ENCODE measurements around the gene TMUB2.

Gene TMUB2

GRCh38 chr17:44197980-44198720 is 11.4 kb downstream of the TMUB2 start:
- peak overlapping the region; percentile 63 for H3K4me3 ChIP-seq (ENCODE audit: low read depth, low read length)
- DNase-seq (ENCODE audit: low read depth), result no peak
- TF ChIP-seq, protein P1, sequence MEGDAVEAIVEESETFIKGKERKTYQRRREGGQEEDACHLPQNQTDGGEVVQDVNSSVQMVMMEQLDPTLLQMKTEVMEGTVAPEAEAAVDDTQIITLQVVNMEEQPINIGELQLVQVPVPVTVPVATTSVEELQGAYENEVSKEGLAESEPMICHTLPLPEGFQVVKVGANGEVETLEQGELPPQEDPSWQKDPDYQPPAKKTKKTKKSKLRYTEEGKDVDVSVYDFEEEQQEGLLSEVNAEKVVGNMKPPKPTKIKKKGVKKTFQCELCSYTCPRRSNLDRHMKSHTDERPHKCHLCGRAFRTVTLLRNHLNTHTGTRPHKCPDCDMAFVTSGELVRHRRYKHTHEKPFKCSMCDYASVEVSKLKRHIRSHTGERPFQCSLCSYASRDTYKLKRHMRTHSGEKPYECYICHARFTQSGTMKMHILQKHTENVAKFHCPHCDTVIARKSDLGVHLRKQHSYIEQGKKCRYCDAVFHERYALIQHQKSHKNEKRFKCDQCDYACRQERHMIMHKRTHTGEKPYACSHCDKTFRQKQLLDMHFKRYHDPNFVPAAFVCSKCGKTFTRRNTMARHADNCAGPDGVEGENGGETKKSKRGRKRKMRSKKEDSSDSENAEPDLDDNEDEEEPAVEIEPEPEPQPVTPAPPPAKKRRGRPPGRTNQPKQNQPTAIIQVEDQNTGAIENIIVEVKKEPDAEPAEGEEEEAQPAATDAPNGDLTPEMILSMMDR (IDR thresholded peaks at IDR 0.05; ENCODE audit: control insufficient read depth, extremely low read depth, insufficient read depth), result no peak

DNA sequence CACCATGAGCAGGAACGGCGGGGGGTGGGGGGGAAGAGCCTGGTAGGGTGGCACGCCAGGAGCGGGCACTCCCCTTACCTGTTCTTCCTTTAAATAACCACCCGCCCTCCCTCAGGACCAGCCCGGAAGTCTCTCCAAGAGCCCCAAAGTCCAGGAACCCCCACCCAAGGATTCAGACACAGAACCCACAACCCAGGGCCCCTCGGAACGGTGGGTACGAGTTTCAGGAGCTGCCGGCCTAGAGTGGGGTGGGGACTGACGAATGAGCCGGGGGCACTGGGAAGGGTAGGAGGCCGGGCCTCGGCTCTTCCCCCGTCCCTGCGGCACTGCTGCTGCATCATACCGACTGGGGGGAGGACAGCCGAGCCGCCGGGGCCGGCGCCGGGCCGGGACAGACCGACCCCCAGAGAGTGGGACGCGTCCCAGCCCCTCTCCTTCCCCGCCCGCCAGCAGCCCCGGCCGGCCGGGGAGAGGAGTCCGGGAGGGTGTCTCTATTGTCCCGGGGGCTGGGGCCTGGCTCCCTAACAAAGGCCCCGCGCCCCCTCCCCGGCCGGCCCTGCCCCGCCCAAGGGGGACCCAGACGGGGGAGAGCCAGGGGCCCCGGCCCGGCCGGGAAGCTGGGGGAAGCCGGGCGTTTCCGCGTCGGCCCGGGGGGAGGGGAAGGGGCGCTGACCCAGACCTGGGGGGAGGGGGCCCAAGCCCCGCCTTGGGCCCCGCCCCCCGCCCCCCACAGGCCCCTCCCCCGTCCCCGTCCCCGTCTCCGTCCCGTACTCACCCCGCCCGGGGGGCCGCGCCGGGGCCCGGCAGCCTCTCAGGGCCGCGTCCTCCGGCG is 12.2 kb downstream of the TMUB2 start:
- TF ChIP-seq, protein P1 (IDR thresholded peaks at IDR 0.05; ENCODE audit: control insufficient read depth, extremely low read depth, insufficient read depth), result no peak
- no peak for DNase-seq (ENCODE audit: low read depth)
- peak overlapping the region; percentile 63 for H3K4me3 ChIP-seq (ENCODE audit: low read depth, low read length)

DNA sequence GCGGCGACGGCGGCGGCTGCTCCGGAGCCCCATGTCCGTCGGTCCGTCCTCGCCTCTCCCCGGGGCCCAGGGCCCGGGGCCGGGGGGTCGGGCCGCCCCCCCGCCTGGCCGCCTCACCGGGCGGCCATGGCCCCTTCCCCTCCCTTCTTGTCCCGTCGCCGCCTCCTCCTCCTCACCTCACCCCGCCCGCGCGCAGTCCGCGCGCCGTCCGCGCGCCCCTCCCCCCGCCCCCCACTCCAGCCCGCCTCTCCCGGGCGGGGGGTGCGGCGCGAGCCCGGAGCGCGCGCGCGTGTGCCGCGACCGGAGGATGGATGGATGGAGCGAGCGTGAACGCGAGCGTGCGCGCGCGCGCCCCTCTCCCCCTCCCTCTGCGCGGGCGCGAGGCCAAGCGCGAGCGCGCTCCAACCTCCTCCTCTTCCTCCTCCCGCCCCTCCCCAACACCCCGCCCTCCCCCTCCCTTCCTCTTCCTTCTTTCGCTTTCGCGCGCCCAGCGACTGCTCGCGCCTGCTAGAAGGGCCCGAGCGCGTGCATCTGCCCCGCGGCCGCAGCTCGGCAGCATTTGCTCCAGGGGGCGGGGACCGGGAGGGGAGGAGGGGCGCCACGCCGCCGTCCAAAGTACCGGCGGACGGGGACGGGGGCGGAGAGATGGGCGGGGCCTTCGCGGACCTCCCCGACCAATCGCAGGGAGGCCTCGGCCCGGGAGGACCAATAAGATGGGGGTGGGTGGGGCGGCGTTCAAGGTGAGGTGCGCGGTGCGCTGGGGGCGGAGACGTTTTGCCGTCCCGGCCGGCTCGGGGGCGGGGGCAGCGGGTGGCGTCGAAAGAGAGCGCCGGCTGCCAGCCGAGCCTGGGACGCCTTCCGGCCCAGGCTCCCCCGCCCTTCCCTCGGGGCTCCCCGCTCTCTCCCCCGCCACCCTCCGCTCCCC is 13.0 kb downstream of the TMUB2 start, which contains the start of gene ATXN7L3:
TSS of gene ATXN7L3 (minus strand) at position 332 of the 925 bp plus-strand sequence. CDS start 1,814 bp downstream, outside the sequence.
- TF ChIP-seq, protein P1 (IDR thresholded peaks at IDR 0.05; ENCODE audit: control insufficient read depth, extremely low read depth, insufficient read depth), result no peak

DNA sequence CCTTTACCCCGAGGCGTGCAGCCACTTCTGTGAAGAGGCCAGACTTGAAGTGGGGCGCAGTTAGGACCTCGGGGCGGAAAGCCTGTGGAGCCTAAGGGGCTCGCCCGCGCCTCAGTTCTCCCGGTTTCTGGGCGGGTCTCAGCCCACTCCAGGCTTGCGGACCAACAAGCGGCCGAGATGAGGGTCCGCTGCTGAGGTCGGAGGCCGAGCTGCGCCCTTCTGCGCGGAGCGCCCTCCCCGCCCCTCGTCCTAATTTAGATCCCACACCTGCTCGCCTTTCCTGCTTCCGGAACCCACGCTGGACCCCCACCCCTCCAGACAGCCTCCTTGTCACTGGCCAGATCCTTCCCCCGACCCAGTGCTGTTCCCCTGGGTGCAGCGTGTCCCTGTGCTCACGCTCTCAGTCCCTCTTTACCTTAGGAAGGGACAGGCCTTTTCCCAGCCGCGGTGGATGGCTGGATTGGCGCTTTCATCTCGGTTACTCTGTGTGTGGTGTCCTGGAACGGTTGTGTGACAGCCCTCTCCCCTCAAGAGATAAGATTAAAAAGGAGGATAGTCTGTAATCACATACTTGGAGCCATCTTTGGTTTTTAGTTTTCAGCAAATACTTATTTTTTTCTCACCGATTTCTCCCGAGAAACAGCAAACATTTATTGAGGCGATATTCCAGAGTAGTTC is 13.8 kb downstream of the TMUB2 start:
- TF ChIP-seq, protein P1 (IDR thresholded peaks at IDR 0.05; ENCODE audit: control insufficient read depth, extremely low read depth, insufficient read depth), result no peak
- no peak for DNase-seq (ENCODE audit: low read depth)
- H3K4me3 ChIP-seq (ENCODE audit: low read depth, low read length), result peak overlapping the region; percentile 63

More for the DNA sequence above, 13.0 kb downstream of the TMUB2 start, which contains the start of gene ATXN7L3:
- peak; percentile 75 for DNase-seq (ENCODE audit: low read depth)
- H3K4me3 ChIP-seq (ENCODE audit: low read depth, low read length), result peak within 1 kb of the TSS; percentile 63

DNA sequence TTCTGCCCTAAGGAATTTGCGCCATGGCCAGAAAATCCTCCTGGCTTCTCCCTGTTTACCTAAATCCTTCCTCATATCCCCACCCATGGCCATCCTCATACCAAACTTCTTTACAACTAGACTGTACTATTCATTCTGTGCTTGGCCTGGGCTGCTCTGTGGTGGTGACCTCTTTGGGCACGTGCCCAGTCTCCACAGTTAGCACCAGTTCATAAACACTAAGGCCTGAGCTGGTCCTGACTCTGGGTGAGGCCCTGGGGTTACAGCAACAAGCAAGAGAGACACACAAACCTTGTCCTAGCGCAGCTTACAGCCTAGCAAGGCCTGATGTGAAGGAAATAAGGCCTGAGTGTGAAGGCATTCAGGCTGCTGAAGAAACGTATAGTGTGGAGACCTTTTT is 16.0 kb downstream of the TMUB2 start:
- TF ChIP-seq, protein P1 (IDR thresholded peaks at IDR 0.05; ENCODE audit: control insufficient read depth, extremely low read depth, insufficient read depth), result no peak
- no peak for DNase-seq (ENCODE audit: low read depth)
- H3K4me3 ChIP-seq (ENCODE audit: low read depth, low read length), result no peak overlapping the region
